DOHH2 (cell line): ENCODE data around the gene CEACAM5.
A peak's percentile ranks its signal among the peaks of the same experiment; 100 is the strongest.

Experiments used
- EZH2phosphoT487 ChIP-seq: fragments of 200-600 bp; sonication (generic); IDR thresholded peaks from 2 replicates; pipeline ENCODE4 v1.6.1; 2017; ENCODE audit warnings: borderline replicate concordance, mild to moderate bottlenecking, antibody characterized with exemption, low read length, moderate library complexity, mixed read lengths
- TF ChIP-seq, protein P1 (sequence below): fragments of 200-600 bp; sonication (generic); IDR thresholded peaks from one replicate; pipeline ENCODE4 v1.5.1; 2014; ENCODE audit warnings: antibody characterized with exemption, mild to moderate bottlenecking, low read depth, low read length; ENCODE audit not compliant: poor library complexity, severe bottlenecking

DNA sequence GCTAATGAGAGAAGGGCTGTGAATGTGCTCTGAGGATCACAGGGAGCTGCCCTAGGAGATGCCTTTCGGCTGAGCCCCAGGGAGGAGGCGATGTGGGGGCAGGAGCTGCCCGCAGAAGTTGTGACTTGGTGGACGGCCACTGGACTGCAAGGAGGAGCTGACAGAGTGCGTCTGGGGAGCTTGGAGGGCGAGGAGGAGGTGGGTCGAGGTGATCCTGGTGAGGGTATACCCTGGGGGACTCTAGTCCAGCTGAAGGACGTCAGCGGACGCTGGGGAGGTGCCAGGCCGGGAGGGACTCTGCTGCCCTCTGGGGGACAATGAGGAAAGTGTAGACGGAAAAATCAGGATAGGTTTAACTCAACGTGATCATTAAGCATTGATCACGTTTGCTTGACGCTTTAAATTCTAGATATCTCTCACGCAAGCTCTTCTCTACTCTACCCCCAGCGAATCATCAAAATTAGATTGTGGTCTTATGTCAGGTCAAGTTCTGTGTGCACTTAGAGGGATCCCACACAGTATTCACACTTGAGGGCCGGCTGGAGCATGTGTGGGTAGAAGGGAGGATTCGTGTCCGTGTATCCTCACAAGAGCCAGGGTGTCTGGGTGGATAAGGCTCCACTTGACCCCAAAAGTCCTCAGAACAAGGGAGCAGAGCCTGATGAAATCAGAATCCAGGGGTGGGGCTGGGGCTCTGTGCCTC is 17.0 kb upstream of the CEACAM5 start:
- TF ChIP-seq, protein P1, sequence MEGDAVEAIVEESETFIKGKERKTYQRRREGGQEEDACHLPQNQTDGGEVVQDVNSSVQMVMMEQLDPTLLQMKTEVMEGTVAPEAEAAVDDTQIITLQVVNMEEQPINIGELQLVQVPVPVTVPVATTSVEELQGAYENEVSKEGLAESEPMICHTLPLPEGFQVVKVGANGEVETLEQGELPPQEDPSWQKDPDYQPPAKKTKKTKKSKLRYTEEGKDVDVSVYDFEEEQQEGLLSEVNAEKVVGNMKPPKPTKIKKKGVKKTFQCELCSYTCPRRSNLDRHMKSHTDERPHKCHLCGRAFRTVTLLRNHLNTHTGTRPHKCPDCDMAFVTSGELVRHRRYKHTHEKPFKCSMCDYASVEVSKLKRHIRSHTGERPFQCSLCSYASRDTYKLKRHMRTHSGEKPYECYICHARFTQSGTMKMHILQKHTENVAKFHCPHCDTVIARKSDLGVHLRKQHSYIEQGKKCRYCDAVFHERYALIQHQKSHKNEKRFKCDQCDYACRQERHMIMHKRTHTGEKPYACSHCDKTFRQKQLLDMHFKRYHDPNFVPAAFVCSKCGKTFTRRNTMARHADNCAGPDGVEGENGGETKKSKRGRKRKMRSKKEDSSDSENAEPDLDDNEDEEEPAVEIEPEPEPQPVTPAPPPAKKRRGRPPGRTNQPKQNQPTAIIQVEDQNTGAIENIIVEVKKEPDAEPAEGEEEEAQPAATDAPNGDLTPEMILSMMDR, result peak; percentile 85
- no peak for TF ChIP-seq EZH2phosphoT487
